Right kidney (tissue), 1 donor: Measurements from ENCODE around the gene CDYL2.
"Not testable (repeated sequence)": the region's sequence is repeated elsewhere in the genome, so short reads cannot be mapped to it uniquely, and the experiment has no call there.

Source experiments
- DNase-seq: peaks from one replicate; pipeline ENCODE4 v3.0.0-alpha.2; 2016

CDYL2 gene

GRCh38 chr16:80809366-80809765 is 5.0 kb upstream of the CDYL2 start:
- no peak for DNase-seq

GRCh38 chr16:80807906-80808305 is 3.5 kb upstream of the CDYL2 start:
- DNase-seq: no peak

- DNase-seq: no peak
Measured at GRCh38 chr16:80806927-80807340, 2.5 kb upstream of the CDYL2 start.

- no peak for DNase-seq
Measured at GRCh38 chr16:80806289-80806688, 1.9 kb upstream of the CDYL2 start.

- DNase-seq: peak; percentile 78
Measured at GRCh38 chr16:80804056-80804525, 307 bp downstream of the CDYL2 start.

GRCh38 chr16:80803339-80804055 is 901 bp downstream of the CDYL2 start:
- DNase-seq: peak; percentile 32

GRCh38 chr16:80802902-80803301 is 1.5 kb downstream of the CDYL2 start:
- DNase-seq: peak; percentile 16

- DNase-seq: no peak
Measured at GRCh38 chr16:80802138-80802537, 2.3 kb downstream of the CDYL2 start.

GRCh38 chr16:80794071-80794470 is 10.3 kb downstream of the CDYL2 start:
- no peak for DNase-seq

GRCh38 chr16:80792031-80792430 is 12.4 kb downstream of the CDYL2 start:
- DNase-seq: no peak

GRCh38 chr16:80791411-80791810 is 13.0 kb downstream of the CDYL2 start:
- DNase-seq: no peak

- DNase-seq: no peak
Measured at GRCh38 chr16:80790751-80791150, 13.6 kb downstream of the CDYL2 start.

- DNase-seq: no peak
Measured at GRCh38 chr16:80788027-80788426, 16.4 kb downstream of the CDYL2 start.

- DNase-seq: not testable (repeated sequence)
Measured at GRCh38 chr16:80786561-80786960, 17.8 kb downstream of the CDYL2 start.

GRCh38 chr16:80784951-80785350 is 19.4 kb downstream of the CDYL2 start:
- DNase-seq: no peak

- DNase-seq: no peak
Measured at GRCh38 chr16:80778703-80779102, 25.7 kb downstream of the CDYL2 start.

GRCh38 chr16:80776856-80777255 is 27.5 kb downstream of the CDYL2 start:
- no peak for DNase-seq

GRCh38 chr16:80775450-80775849 is 28.9 kb downstream of the CDYL2 start:
- DNase-seq: no peak

- DNase-seq: no peak
Measured at GRCh38 chr16:80766798-80767197, 37.6 kb downstream of the CDYL2 start.

GRCh38 chr16:80759419-80760162 is 44.8 kb downstream of the CDYL2 start:
- DNase-seq: no peak

- DNase-seq: no peak
Measured at GRCh38 chr16:80754476-80754875, 49.9 kb downstream of the CDYL2 start.

- DNase-seq: no peak
Measured at GRCh38 chr16:80752541-80752940, 51.9 kb downstream of the CDYL2 start.

GRCh38 chr16:80751167-80751566 is 53.2 kb downstream of the CDYL2 start:
- DNase-seq: no peak

GRCh38 chr16:80746231-80746630 is 58.2 kb downstream of the CDYL2 start:
- no peak for DNase-seq
